Kidney (tissue), 14 donors: ENCODE measurements around the gene ACAP3. TPM values are rescaled to one million over a fixed set of nuclear protein-coding genes. Genes with fewer than 3 reads are reported as not detected.

Source experiments
- DNase-seq, 5 donors: peaks; one replicate each; pipeline ENCODE4 v3.0.0-alpha.2; 2013 to 2020
- FAIRE-seq: peaks from 2 replicates; lab custom pipeline; 2012; peaks lifted over from hg19 to GRCh38; lab: Jason Lieb, UNC
- H3K27ac ChIP-seq, 2 donors: one replicate each; pipeline ENCODE4 v1.7.0; 2013; ENCODE audit warnings: low read depth in 2 of 2, low read length in 2 of 2, inconsistent platforms in 1 of 2
- H3K27me3 ChIP-seq: one replicate; pipeline ENCODE4 v1.7.1; 2013; ENCODE audit warnings: low read length, inconsistent platforms; ENCODE audit not compliant: control insufficient read depth, insufficient read depth
- H3K36me3 ChIP-seq, 3 donors: one replicate each; pipeline versions ENCODE4 v1.7.0 to v1.7.1; 2013; ENCODE audit warnings: low read length in 3 of 3, control low read depth in 1 of 3, inconsistent platforms in 1 of 3; ENCODE audit not compliant: insufficient read depth in 3 of 3, control insufficient read depth in 2 of 3
- H3K4me1 ChIP-seq, 3 donors: one replicate each; pipeline versions ENCODE4 v1.7.0 to v1.7.1; 2013; ENCODE audit warnings: low read length in 3 of 3, inconsistent platforms in 1 of 3, low read depth in 1 of 3; ENCODE audit not compliant: control insufficient read depth in 2 of 3, insufficient read depth in 2 of 3
- H3K4me3 ChIP-seq, 3 donors: one replicate each; pipeline versions ENCODE4 v1.7.0 to v1.8.1; 2013; ENCODE audit warnings: low read length in 3 of 3, control low read depth in 1 of 3, inconsistent platforms in 1 of 3
- H3K9ac ChIP-seq, 3 donors: one replicate each; pipeline versions ENCODE4 v1.7.0 to v1.7.1; 2013; ENCODE audit warnings: low read length in 3 of 3, control low read depth in 1 of 3, inconsistent platforms in 1 of 3
- H3K9me3 ChIP-seq, 3 donors: one replicate each; pipeline versions ENCODE4 v1.7.0 to v1.7.1; 2013; ENCODE audit warnings: low read length in 3 of 3, control low read depth in 1 of 3, inconsistent platforms in 1 of 3; ENCODE audit not compliant: control insufficient read depth in 2 of 3, insufficient read depth in 1 of 3
- CTCF ChIP-seq: IDR thresholded peaks from 3 replicates; pipeline ENCODE4 v1.5.1; 2012; ENCODE audit warnings: mild to moderate bottlenecking, moderate library complexity, borderline replicate concordance; ENCODE audit not compliant: insufficient read depth; ENCODE audit errors: extremely low read depth
- intact Hi-C: fragments of 100-400 bp; cut with DNase I; formaldehyde crosslinking; loops from one replicate; pipeline ENCODE4 v1.11.1; 2022
- polyA plus RNA-seq: library from polyadenylated mRNA; stranded (reverse); fragments of 350-450 nt; fragmentation: Illumina TruSeq; extraction: RNeasy Lipid Tissue Mini Kit (QIAGEN cat#74804); gene quantifications from one replicate; pipeline ENCODE4 v1.2.3, GENCODE V29; 2014; ENCODE audit warnings: low read depth, low replicate concordance; ENCODE audit not compliant: insufficient read depth
- total RNA-seq: library from RNA; stranded (reverse); fragmentation: NEBNext Ultra II Directional; extraction: Animal tissue kit (Norgen Biotek cat#: 25700); gene quantifications from one replicate; pipeline ENCODE4 v1.2.1, GENCODE V29; 2021
- donor health status: control.
- donor health status: control.
- donor health status: control.
- donor health status: control.
- donor health status: control.
- donor health status: DM: yes; HTN: yes; CAD: no.
- donor health status: Normal renal cell carcinoma (clear cell type).

Gene ACAP3
- total and polyA plus RNA-seq, 2 donors from 2014 or later = 15.9 to 39.5 TPM

GRCh38 chr1:1353389-1354151 is 45.8 kb upstream of the ACAP3 start:
- H3K9ac ChIP-seq = no peak overlapping the region
- H3K4me1 ChIP-seq = peaks cover 0 to 13% (median 0%) of the 10 kb centered on the region in 3 donors
- intact Hi-C loops = no loop called here
- no peaks in the 10 kb centered on the region for H3K27me3 ChIP-seq
- no peak for TF ChIP-seq CTCF
- FAIRE-seq = no peak
- H3K9me3 ChIP-seq = no peaks in the 10 kb centered on the region
- H3K36me3 ChIP-seq = no peaks in the 10 kb centered on the region
- H3K4me3 ChIP-seq = no peak overlapping the region
- no peak overlapping the region for H3K27ac ChIP-seq
- peak in 4 of 5 donors; percentile 36 to 76 (median 65) for DNase-seq

- no peak for FAIRE-seq
These were observed 45.2 kb upstream of the ACAP3 start for GRCh38 chr1:1352786-1353388.

DNA sequence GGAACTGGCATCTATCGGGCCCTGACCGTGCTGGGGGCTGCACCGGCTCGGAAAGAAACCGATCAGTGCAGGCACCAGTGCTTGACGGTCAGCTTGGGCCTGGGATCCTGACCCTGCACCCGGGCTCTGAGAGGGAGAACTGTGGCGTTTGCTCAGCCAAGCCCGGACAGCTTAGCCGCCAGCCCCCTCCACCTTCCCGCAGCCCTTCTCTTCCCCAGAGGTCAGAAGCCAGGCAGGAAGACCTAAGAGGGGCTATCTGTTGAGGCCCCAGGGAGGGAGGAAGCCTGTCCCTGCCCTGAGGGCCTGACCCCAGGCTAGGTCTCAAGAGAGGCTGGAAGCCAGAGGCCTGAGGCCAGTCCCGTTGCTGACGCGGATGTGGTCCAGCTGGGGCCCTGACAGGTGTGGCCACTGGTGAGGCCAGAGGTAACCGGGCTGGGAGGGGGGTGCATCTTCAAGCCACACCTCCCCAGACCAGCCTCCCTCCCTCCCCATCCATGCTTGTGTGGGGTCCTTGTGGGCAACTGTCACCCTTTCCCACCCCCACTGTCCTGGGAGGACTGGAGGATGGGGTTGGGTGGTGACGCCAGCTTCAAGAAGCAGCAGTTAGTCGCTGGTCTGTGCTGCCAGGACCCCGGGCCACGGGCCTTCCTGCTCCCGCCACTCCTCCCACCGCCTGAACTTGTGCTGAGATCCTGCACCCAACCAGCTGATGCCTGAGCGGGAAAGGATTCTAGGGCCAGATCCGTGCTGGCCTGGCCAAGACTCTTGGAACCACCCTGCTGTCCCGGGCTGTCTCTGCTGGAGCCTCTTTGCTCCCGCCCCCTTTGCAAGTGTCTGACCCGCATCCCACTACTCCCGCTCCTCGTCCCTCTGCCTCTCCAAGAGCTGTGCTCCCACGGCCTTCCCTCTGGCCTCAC is 44.0 kb upstream of the ACAP3 start:
- no peak for TF ChIP-seq CTCF
- peak overlapping the region in 1 of 3 donors; percentile 12 for H3K9ac ChIP-seq
- H3K4me3 ChIP-seq = no peak overlapping the region
- H3K4me1 ChIP-seq = peaks cover 0 to 24% (median 0%) of the 10 kb centered on the region in 3 donors
- no peaks in the 10 kb centered on the region for H3K36me3 ChIP-seq
- FAIRE-seq (no peak), DNase-seq (peak in 2 of 5 donors; percentile 78 to 89)
- H3K9me3 ChIP-seq = no peaks in the 10 kb centered on the region
- intact Hi-C loops = no loop called here
- H3K27ac ChIP-seq = peak overlapping the region in 1 of 2 donors; percentile 48
- no peaks in the 10 kb centered on the region for H3K27me3 ChIP-seq

More at GRCh38 chr1:1352786-1353388, 45.2 kb upstream of the ACAP3 start:
- Histone ChIP-seq H3K9ac (no peak overlapping the region), H3K27me3 (no peaks in the 10 kb centered on the region), H3K4me3 (no peak overlapping the region), H3K9me3 (no peaks in the 10 kb centered on the region), H3K27ac (no peak overlapping the region), H3K36me3 (no peaks in the 10 kb centered on the region), H3K4me1 (peaks cover 0 to 15% (median 0%) of the 10 kb centered on the region in 3 donors)
- intact Hi-C loops = no loop called here
- TF ChIP-seq CTCF = no peak
- DNase-seq = peak in 1 of 5 donors; percentile 57
